ENCODE data around the gene GLB1L2.

GLB1L2 gene

GRCh38 chr11:134346976-134347350 is 15.2 kb downstream of the GLB1L2 start:
- DNase-seq (ENCODE audit: low read depth, low spot score), result no peak

- no peak for DNase-seq (ENCODE audit: low read depth, low spot score)
These were observed 15.7 kb downstream of the GLB1L2 start for GRCh38 chr11:134347441-134347840.

- DNase-seq (ENCODE audit: low read depth, low spot score), result no peak
These were observed 17.5 kb downstream of the GLB1L2 start for GRCh38 chr11:134349109-134349801.

GRCh38 chr11:134349802-134350355 is 18.1 kb downstream of the GLB1L2 start:
- DNase-seq (ENCODE audit: low read depth, low spot score), result no peak

- DNase-seq (ENCODE audit: low read depth, low spot score), result no peak
These were observed 18.6 kb downstream of the GLB1L2 start for GRCh38 chr11:134350381-134350780.

- no peak for DNase-seq (ENCODE audit: low read depth, low spot score)
These were observed 20.3 kb downstream of the GLB1L2 start for GRCh38 chr11:134352111-134352510.

- no peak for DNase-seq (ENCODE audit: low read depth, low spot score)
These were observed 23.3 kb downstream of the GLB1L2 start for GRCh38 chr11:134355136-134355535.

GRCh38 chr11:134355656-134356055 is 23.9 kb downstream of the GLB1L2 start:
- DNase-seq (ENCODE audit: low read depth, low spot score), result no peak

GRCh38 chr11:134356656-134357544 is 25.1 kb downstream of the GLB1L2 start:
- no peak for DNase-seq (ENCODE audit: low read depth, low spot score)

- DNase-seq (ENCODE audit: low read depth, low spot score), result no peak
These were observed 25.7 kb downstream of the GLB1L2 start for GRCh38 chr11:134357545-134357839.

- DNase-seq (ENCODE audit: low read depth, low spot score), result no peak
These were observed 26.5 kb downstream of the GLB1L2 start for GRCh38 chr11:134358165-134358855.

GRCh38 chr11:134358856-134359490 is 27.2 kb downstream of the GLB1L2 start:
- DNase-seq (ENCODE audit: low read depth, low spot score), result no peak

GRCh38 chr11:134359646-134360045 is 27.9 kb downstream of the GLB1L2 start:
- no peak for DNase-seq (ENCODE audit: low read depth, low spot score)

- DNase-seq (ENCODE audit: low read depth, low spot score), result peak; percentile 74
These were observed 28.5 kb downstream of the GLB1L2 start for GRCh38 chr11:134360050-134360835.

GRCh38 chr11:134361661-134362060 is 29.9 kb downstream of the GLB1L2 start:
- no peak for DNase-seq (ENCODE audit: low read depth, low spot score)

GRCh38 chr11:134362192-134362901 is 30.6 kb downstream of the GLB1L2 start:
- DNase-seq (ENCODE audit: low read depth, low spot score), result no peak

- DNase-seq (ENCODE audit: low read depth, low spot score), result no peak
These were observed 31.4 kb downstream of the GLB1L2 start for GRCh38 chr11:134363161-134363560.

GRCh38 chr11:134363592-134363991 is 31.8 kb downstream of the GLB1L2 start:
- DNase-seq (ENCODE audit: low read depth, low spot score), result no peak

- DNase-seq (ENCODE audit: low read depth, low spot score), result no peak
These were observed 32.5 kb downstream of the GLB1L2 start for GRCh38 chr11:134364261-134364660.

All from iPS DF 19.7 (cell line).